NCI-H510A (cell line): ENCODE data around the gene BCL2.

Experiments
- DNase-seq: peaks from one replicate; lab custom pipeline; 2025; lab: John Stamatoyannopoulos, UW

Gene BCL2

DNA sequence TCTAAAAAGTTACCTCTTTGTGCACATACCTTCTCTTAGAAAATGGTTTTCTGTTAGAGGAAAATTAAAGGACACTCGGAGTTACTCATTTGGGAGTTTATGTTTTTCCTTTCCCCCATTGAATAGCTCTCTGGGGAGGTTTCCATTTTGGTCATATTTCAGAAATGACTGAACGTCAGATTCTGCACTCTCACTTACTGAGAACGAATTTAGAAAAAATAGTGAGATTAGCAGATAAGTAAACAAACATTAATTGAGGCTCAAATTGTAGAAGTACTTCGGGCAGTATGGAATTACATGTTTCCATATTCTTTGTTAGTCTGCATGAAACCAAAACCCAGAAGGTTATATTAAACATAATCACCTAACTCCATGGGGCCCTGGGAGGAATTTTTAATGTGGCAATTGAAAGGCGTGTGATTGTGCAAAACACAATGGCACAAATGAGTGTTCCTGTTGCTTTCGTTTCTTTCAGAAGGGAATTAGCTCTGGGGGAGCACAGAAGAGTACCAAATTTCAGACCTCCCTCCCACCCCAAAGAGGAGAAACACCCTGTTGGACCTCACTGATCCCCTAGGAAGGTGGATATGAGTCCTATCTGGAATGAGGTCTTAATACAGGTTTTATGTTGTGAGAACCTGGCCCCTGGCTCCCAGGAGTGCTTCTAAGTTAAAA lies 212.3 kb downstream of the BCL2 start:
- DNase-seq: no peak

DNA sequence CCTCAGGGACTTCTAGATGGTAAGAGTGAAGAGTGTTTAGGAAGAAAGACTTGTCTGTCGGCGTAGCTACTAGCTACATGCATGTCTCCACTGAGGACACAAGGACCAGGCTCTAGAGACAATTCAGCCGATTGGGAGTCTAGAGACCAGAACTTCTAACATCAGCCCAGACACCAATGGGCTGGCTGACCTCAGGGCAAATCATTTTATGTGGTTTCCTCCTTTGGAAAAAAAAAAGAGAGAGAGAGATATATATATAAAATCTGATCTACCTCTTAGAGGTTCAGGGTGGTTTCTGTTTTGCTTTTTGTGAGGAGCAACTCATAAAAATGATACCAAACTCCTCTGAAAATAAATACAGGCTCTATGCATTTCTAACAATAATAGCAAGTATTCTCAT lies 212.8 kb downstream of the BCL2 start:
- no peak for DNase-seq

DNA sequence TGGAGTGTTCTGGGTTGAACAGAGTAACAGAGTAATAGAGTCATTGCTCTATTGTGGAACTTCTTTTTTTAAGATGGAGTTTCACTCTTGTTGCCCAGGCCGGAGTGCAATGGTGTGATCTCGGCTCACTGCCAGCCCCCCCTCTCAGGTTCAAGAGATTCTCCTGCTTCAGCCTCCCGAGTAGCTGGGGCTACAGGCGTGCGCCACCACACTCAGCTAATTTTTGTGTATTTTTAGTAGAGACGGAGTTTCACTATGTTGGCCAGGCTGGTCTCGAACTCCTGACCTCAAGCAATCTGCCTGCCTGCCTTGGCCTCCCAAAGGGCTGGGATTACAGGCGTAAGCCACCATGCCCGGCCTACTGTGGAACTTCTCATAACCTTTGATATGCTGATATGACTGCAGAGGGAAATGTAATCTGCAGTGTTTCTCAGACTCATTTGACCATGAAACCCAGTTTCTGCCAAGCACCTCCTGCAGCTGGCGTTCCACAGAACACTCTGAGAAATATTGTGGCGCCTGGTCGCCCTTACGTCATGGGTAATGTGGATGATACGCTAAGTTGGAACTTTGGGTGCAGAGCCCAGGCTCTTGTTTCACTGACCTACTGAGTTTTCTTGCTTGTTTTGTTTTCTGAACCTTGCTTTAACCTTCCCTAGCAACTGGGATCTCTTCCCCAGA lies 213.8 kb downstream of the BCL2 start:
- no peak for DNase-seq

DNA sequence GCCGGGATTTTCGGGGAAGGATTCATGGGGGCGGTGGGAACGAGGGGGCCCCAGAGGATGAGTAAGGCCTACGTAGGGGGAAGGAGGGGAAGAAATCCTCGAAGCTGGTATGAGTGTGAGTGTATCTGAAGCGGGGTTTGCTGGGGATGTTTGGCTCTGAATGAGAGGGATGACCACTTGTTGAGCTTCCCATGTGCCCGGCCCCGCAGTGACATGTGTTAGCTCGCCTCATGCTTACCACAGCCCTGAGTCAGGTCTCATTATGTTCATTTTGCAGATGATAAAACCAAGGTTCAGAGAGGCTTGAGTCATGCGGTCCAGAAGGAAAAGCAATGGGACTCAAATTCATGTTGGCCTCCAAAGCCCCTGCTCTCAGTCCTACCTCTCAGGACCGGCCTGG lies 214.7 kb downstream of the BCL2 start:
- DNase-seq: no peak

DNA sequence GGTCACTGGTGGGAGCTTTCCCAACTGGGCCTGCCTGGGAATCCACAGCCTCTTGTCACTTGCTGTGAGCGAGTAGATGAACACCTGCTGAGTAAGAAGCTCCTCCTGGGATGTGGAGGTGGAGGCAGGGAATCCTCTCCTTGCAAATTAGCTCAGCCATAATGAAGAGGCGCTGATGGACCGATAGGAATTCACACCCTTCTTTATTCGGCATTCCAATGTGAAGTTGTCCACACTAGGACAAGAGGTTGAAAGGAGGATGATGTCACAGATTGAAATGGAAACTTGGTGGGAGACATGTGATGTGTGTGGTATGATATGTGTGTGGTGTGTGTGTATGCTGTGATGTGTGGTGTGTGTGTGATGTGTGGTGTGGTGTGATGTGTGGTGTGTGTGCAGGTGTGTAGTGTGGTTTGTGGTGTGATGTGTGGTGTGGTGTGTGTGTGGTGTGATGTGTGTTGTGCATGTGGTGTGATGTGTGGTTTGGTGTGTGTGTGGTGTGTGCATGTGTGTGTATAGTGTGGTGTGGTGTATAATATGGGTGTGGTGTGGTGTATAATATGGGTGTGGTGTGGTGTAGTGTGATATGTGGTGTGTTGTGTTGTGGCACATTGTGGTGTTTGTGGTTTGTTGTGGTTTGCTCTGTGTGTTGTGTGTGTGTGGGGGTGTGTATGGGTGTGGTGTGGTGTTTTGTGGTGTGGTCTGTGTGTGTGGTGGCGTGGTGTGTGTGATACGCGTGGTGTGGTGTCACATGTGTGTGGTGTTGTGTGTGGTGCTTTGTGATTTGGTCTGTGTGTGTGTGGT lies 216.4 kb downstream of the BCL2 start:
- no peak for DNase-seq

GRCh38 chr18:63100630-63101055 lies 218.9 kb downstream of the BCL2 start:
- DNase-seq: no peak

- DNase-seq: no peak
Measured at GRCh38 chr18:63099848-63100629, 219.5 kb downstream of the BCL2 start.

- no peak for DNase-seq
Measured at GRCh38 chr18:63099091-63099840, 220.3 kb downstream of the BCL2 start.

DNA sequence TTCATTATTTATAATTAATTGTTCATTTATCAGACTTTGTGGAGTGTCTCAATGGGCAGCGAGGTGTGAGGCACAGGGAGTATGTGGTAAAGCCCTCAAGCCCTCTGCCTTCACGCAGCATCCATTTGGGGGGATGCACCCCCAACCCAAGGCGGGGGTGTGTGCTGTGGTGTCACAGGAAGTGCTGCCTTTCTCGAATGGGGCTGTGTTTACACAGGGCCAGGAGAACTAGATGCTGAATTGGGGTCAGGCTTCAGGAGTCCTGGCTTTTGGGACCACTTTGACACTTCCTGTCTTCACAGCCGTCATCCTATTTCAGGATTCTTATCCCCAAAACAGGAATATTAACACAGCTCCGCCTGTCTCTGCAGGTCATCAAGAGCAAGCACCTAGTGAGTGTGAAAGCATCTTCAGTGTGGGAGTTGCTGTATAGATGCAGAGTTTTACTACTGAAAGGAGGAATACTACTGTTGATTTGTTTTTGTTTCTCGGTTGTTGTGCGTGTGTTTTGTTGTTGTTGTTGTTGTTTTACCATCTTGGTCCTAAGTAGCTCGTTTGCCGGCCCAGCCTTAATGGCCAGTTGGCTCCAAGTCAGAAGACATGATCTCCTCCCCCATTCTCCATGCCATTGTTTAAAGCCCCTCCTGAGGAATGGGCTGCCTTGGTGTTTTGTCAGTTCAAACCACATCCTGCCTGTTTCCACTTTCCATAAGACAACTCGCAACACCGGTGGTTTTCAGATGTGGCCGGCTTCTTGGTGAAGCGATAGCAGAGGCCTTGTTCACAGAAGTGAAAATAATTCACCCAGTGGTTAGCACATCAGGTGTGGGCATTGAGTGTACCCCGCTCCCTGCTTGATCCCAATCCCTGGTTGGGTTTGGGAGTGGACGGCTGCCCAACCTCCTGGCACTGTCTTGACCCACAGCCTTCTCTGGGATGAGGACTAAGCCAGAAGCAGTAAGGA lies 221.3 kb downstream of the BCL2 start:
- no peak for DNase-seq

- DNase-seq: no peak
Measured at GRCh38 chr18:63097178-63097577, 222.4 kb downstream of the BCL2 start.

DNA sequence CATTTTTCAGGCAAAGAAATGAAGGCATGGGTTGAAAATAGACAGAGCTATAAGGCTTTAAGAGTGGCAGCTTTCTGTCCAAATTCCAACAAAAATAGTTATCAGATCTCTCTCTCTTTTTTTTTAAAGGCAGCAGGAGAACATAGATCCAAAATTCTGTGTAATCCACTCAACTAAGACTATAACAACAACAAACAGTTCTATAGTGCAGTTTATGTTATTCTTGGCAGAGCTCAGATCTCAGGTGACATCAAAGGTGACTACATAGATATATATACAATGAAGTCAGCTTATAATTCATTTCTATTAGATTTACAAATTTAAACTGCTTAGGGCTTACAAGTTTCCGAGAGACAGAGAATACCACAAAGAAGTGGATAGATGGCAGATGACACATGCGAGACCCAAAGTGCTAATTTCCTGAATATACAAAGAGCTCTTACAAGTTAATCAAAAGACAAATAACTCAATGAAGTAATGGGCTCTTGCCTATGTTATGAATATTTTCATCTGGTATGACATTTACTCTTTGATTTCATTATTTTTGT lies 223.2 kb downstream of the BCL2 start:
- no peak for DNase-seq

DNA sequence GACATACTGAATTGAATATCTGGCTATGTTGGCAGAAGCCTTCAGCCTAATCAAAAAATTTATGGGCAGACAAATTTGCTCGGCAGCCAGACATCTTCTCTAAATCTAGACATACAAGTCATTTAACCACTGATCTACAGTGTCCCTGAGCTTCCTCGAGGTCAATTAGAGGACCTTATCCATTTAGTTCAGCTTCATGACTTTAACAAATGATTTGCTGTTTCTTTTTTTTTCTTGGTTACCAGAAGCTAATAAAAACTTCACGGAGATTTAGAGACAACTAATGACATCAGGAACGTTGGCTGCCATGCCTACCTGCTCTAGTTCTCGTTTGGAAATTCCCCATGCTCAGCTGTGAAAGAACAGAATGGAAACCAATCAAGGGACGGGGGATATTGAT lies 223.8 kb downstream of the BCL2 start:
- DNase-seq: no peak

GRCh38 chr18:63091671-63092364 lies 227.8 kb downstream of the BCL2 start:
- DNase-seq: no peak

DNA sequence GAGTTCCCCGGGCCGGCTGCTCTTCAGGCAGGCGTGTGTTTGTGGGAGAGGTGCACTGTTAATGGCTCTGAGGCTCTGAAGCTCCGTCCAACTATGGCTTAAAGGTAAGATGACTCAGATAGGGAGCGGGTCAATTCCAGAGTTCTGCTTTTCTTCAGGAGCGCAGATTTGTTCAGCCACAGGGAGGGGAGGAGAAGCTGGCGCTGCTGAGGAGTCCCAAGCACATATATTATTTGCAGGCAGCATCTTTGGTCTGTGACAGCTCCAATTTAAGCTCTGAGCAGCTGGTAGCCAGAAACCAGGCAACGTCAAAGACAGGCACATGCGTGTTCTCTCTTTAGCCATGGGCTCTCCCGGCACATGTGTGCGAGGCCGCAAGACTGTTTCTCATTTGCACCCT lies 229.2 kb downstream of the BCL2 start:
- DNase-seq: no peak

GRCh38 chr18:63089041-63089440 lies 230.5 kb downstream of the BCL2 start:
- no peak for DNase-seq

DNA sequence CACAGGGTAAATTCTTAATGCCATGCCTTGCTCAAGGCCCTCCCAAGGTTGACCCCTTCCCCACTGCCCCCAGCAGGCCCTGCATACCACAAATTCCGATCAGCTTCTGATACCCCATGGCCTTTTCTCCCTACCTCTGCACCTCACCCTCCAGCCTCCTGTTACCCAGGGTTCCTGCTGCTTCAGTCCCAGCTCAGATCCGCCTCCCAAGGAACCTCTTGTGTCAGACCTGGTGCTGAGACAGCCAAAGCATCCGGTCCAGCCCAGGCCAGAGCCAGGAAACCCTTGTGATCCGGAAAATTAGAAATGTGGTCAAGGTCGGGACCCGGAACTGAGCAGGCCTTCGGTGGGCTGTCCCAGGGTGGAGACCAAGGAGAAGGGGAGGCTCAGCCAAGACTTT lies 231.3 kb downstream of the BCL2 start:
- DNase-seq: no peak

DNA sequence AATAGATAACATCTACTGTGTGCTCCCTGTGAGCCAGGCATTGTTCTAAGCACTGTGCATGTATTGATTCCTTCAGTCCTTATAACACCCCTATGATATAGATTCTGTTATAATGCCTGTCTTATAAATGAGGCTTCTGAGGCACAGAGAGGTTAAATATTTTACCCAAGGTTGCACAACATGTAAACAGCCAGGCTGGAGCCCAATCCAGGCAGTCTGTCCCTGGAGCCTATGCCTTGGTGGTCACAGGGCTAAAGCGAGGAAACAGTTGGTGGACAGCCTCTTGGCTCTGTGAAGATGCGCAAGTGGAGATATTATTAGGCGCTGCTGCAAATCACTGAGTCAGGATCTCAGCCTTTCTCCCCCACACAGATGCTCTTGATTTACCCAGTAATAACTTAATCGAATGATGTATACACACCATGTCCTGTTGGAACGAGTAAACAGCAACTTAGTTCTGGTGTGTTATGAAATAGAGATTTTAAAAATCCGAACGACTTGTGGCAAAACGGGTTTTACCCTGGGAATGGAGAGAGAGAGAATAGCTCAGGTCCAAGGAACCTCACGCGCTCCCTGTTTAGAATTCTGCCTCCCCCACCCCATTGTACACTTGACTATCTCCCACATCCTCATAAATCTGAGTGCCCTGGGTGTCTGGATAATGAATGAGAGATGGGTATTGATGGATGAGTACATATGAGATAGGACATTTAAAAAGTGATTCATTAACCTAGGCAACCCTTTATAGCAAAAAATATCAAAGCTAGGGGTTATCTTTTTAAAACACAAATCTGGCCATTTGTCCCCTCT lies 231.9 kb downstream of the BCL2 start:
- DNase-seq: no peak

- DNase-seq: no peak
Measured at GRCh38 chr18:63085611-63086010, 234.0 kb downstream of the BCL2 start.

DNA sequence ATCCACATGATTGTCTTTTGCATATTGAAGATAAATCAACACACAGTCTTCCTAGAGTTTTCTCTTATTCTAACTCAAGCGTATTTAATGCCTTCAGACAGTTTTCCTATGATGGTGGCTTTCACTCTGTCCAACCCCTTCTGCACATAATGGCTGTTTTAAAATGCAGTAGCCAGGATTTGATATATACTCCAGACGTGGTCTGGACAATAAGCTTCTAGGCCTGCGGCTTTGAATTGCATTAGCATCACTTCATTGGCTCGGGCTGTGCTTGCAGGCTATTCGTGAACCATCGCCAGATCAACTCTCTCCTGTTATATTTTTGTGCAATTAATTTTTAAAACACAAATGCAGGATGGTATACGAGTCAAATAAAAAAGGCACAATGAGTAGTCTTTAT lies 235.3 kb downstream of the BCL2 start:
- DNase-seq: no peak
